NCI-H526 treated with DMSO at 0.1 percent for 48 hours (cell line): Measurements from ENCODE around the gene NR2F1-AS1.

ENCODE experiments used
- DNase-seq: peaks from one replicate; lab custom pipeline; 2025; lab: John Stamatoyannopoulos, UW

Gene NR2F1-AS1

GRCh38 chr5:93589152-93589828, 8.3 kb upstream of the NR2F1-AS1 start:
- no peak for DNase-seq

GRCh38 chr5:93588352-93589151, 7.5 kb upstream of the NR2F1-AS1 start:
- no peak for DNase-seq

GRCh38 chr5:93587597-93588351, 6.8 kb upstream of the NR2F1-AS1 start:
- no peak for DNase-seq

DNA sequence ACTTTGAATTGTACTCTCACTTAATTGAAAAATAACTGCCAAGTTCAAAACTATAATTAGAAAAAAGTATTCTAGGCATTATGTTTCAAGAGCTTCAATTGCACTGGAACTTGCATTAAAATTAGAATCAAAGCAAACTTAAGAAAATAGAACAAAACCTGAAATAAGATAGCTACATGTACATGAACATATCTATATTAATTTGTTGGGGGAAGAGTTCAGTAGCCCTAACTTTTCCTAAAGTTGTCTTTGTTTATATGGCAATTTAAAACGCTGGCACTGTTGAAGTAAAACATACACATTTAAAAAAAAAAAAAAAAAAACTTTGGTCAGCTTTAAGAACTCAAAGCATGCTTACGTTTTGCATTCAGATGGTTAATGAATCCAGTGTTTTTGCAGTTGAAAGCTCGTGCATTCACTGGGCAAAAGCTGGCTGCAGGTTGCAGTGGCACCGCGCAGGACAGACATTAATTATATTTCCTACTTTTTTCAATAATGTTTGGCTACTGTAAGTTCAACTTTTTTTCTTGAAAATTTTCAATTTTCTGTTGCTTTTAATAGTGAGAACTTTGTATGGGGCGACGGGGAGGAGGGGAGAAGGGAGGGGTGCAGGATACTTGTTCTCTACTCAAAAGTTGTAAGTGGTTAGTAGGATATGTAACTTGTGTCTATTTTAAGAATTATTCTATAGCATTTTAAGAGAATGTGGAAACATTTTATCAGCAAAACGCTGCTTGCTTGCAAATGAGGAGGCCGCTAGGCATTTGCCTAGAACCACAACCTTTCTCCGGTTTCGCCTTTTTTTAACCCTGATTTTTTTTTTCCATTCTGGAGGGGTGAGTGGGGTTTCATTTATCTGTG, 5.9 kb upstream of the NR2F1-AS1 start:
- no peak for DNase-seq

GRCh38 chr5:93585767-93586385, 4.9 kb upstream of the NR2F1-AS1 start:
- no peak for DNase-seq

DNA sequence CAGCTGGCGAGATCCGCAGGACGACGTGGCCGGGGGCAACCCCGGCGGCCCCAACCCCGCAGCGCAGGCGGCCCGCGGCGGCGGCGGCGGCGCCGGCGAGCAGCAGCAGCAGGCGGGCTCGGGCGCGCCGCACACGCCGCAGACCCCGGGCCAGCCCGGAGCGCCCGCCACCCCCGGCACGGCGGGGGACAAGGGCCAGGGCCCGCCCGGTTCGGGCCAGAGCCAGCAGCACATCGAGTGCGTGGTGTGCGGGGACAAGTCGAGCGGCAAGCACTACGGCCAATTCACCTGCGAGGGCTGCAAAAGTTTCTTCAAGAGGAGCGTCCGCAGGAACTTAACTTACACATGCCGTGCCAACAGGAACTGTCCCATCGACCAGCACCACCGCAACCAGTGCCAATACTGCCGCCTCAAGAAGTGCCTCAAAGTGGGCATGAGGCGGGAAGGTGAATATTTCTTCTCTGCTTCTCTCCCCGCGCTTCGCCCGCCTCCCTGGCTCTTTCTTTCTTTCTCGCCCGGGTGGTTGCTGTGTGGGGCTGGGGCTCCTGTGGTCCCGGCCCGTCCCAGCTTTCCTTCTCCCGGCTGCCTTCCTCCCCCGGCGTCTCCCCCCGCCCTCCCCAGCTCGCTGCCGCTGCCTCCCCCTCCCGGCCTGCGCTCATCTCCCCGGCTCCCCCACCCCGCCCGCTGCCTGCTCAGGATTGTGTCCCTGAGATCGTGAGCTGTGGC, 4.2 kb upstream of the NR2F1-AS1 start:
- DNase-seq: no peak

GRCh38 chr5:93584596-93585040, 3.6 kb upstream of the NR2F1-AS1 start:
- DNase-seq: no peak

DNA sequence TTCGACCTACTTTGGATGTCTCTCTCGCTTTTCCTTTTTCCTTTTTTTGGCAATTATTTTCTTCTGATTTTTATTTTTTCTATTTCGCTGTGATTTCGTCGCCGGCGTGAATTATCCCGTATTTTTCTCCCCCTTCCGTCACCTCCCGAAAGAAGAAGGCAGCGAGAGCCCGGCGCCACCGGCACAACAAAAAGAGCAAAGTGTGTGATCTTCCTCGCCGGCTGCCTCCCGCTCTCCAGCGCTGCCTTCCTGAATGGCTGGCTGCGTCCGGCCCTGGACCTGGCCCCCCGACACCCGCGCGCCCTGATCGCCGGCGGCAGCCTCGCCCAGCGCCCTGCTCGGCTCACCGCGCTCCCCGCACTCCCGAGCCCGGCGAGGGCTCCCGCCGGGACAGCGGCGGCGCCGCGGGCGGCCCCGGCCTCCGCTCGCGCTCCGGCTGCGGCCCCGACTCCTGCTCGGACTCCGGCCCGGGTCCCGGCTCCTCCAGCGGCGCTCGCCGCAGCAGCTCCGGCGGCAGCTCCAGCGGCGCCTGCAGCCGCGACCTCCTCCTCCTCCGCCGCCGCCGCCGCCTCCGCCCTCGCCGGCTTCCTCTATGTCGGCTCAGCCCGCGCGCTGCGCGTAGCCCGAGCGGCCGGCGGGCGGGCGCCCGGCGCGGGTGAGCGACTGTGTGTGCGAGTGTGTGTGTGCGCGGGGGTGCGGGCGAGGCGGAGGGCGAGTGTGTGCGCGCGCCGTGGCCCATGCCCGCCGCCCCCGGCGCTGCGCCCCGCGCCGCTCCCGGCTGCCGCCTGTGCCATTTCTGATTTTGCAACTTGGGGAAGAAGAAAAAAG, 3.0 kb upstream of the NR2F1-AS1 start:
- DNase-seq: peak; percentile 41

DNA sequence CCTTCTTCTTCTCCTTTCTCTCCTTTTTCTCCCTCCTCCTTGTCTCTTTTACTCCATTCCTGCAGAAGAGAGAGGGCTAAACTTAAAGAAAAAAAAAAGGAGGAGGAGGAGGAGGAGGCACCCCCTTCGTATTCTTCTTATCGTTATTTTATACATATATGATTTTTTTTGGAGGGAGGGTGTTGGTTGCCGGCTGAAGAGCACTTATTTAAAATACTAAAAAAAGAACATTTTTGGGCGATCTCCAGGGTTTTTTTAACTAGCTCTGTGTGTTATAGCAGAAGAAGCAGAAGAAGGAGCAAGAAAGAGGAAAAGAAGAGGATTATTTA, 2.4 kb upstream of the NR2F1-AS1 start:
- DNase-seq: no peak

GRCh38 chr5:93582677-93583438, 1.8 kb upstream of the NR2F1-AS1 start, which contains the start of gene NR2F1:
NR2F1 (plus strand) TSS chr5:93583222; CDS start chr5:93585024, 1,802 bp downstream.
- peak; percentile 43 for DNase-seq

- DNase-seq: no peak
These were observed 1.1 kb upstream of the NR2F1-AS1 start for GRCh38 chr5:93582167-93582462.

- DNase-seq: peak; percentile 10
These were observed 724 bp downstream of the NR2F1-AS1 start for GRCh38 chr5:93580063-93580926.

DNA sequence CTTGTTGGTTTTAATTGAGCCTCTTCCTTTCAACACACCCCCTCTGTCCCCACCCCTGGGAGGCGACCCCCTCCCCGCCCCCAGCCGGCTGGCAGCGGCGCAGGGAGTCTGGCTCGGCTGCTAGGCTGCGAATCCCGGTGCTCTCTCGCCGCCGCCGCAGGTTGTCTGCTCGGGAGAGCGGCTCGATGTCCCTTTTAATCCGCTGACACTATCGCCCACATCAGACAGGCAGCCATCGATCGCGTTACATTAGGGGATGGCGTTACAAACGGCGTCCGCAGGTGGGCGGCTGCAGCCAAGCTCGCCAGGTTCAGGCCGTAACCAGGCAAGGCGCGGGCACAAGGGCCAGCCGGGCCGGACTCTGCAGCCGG, 1.3 kb downstream of the NR2F1-AS1 start:
- DNase-seq: no peak

DNA sequence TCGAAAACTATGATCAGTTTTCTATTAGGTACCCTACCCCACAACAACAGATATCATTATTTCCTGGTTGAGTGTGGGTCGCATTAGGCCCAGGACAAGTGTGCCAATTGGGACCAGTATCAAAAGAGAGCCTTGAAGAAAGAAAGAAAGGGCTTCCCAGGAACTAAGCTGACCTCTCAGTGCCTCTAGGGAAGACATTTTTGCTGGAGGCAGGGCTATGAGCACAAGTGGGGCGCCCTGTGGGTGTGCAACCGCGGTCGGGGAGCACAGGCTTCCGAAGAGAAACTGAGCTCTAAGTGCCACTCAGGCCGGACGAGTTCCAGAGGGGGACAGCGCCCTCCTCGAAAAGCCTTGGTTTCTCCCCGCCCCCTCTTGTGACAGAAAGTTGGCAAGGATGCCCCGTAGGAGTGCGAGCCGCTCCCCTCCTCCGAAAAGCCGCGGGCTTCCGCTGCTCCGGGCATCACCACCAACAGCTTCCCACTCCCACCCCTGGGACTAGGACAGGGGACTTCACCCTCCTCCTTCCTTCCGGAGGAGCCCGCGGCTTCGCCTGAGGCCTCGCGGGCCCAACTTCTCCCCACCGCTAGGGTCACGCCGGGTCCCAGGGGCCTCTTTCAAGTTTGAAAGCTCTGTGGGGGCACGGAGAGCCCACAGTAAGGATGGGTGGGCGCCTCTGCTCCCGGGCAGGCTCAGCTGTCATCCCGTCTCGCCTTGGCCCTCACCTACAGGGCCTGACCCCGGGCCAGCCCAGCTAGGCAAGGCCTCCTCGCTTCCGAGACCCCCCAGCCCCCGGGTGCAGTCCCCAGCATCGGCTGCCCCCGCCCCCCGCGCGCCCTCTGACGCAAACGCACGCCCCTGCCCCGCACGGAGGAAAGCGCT, 2.0 kb downstream of the NR2F1-AS1 start:
- no peak for DNase-seq

DNA sequence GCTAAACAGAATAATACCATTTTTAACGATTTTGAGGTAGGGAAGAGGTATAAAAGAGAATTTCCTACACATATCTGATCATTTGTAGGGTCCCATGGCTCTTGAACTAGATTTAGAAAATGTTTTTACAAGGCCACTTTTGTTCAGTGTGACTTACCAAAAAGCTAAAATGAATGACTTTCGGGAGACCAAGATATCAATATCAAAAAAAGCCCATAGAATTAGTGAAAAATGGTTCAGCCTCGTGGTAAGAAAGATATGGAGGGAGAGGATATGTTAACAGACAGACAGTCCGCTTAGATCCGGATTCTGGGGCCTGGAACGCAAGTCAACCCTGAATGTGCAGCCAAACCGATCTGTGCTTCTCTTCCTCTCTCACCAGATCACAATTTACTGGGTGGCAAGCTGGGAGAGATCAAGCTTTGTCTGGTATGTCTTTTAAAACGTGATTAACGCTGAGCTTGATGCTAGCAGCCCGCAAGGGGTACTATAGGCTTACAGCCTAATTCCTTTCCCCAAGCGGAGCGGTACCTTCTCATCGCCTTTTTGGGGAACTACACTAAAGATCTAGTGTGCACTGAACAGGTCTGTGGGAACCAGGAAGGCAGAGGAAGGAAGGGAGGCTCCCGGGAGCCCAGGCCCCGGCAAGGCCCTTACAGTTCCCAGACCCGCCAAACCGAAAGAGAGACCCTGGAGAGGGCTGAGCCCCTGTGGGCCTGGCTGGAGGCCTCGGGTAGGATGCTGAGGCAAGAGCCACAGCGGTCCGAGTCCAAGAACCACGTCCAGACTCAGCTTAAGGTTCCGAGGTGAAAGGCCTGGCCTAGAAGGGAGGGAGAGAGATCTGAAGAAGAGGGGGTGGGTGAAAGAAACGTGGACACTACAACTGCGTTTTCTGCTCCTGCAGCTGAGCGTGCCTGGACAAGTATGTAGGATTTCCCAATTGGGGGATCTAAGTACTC, 2.9 kb downstream of the NR2F1-AS1 start:
- DNase-seq: no peak
